Panc1 (cell line): Measurements from ENCODE around the gene DMRT2.

Experiments used
- CTCF ChIP-seq: fragments of 450-650 bp; IDR thresholded peaks from 2 replicates; pipeline ENCODE4 v1.5.1; 2017; ENCODE audit warnings: mild to moderate bottlenecking
- POLR2AphosphoS5 ChIP-seq: IDR thresholded peaks from 2 replicates; pipeline ENCODE4 v1.6.1; 2012; ENCODE audit warnings: mild to moderate bottlenecking, low read depth, low read length, moderate library complexity
- REST ChIP-seq, 2 experiments: IDR thresholded peaks; 2 replicates each; pipeline ENCODE4 v1.6.1; 2011 to 2012; ENCODE audit warnings: low read depth in 2 of 2, control low read depth in 1 of 2, low read length in 1 of 2, mild to moderate bottlenecking in 1 of 2, moderate library complexity in 1 of 2; ENCODE audit not compliant: insufficient read depth in 1 of 2
- SIN3A ChIP-seq: IDR thresholded peaks from 2 replicates; pipeline ENCODE4 v1.6.1; 2012; ENCODE audit warnings: low read depth, mild to moderate bottlenecking, low read length, moderate library complexity, borderline replicate concordance; ENCODE audit not compliant: insufficient read depth

GRCh38 chr9:1014225-1014624 lies 35.9 kb upstream of the DMRT2 start:
- TF ChIP-seq CTCF (no peak), POLR2AphosphoS5 (no peak), REST (IDR thresholded peaks at IDR 0.05; ENCODE audit: insufficient read depth in 1 of 2, low read depth in 2 of 2, low read length in 1 of 2) (no peak), SIN3A (no peak)
